Kidney epithelial cell (primary cell): ENCODE measurements around the gene SWT1. TPM values are rescaled to one million over a fixed set of nuclear protein-coding genes. Genes with fewer than 3 reads are reported as not detected.
"Not testable (repeated sequence)": the region's sequence is repeated elsewhere in the genome, so short reads cannot be mapped to it uniquely, and the experiment has no call there.

Source experiments
- DNase-seq: peaks from one replicate; pipeline ENCODE4 v3.0.0-alpha.2; 2010; ENCODE audit warnings: low read depth
- H3K27me3 ChIP-seq: 2 replicates; pipeline ENCODE4 v1.6.0; 2011; ENCODE audit warnings: low read length; ENCODE audit not compliant: control insufficient read depth, insufficient read depth
- H3K36me3 ChIP-seq: 2 replicates; pipeline ENCODE4 v1.5.1; 2011; ENCODE audit warnings: low read length; ENCODE audit not compliant: control insufficient read depth, insufficient read depth
- H3K4me3 ChIP-seq: 2 replicates; pipeline ENCODE4 v1.5.1; 2011; ENCODE audit warnings: low read depth, mild to moderate bottlenecking, control low read depth, low read length
- total RNA-seq: library from RNA; depleted of rRNA; stranded (reverse); fragments of >200 nt; gene quantifications from 2 replicates; pipeline ENCODE4 v1.2.3, GENCODE V29; 2015
- TF ChIP-seq, protein P1 (sequence below): IDR thresholded peaks from 2 replicates; pipeline ENCODE4 v1.5.1; 2011; ENCODE audit warnings: mild to moderate bottlenecking, moderate library complexity, low read length, control low read depth, inconsistent platforms; ENCODE audit not compliant: insufficient read depth, poor library complexity, severe bottlenecking

Gene SWT1
- total RNA-seq, 1 donor from 2014 or later: 6.2 TPM

DNA sequence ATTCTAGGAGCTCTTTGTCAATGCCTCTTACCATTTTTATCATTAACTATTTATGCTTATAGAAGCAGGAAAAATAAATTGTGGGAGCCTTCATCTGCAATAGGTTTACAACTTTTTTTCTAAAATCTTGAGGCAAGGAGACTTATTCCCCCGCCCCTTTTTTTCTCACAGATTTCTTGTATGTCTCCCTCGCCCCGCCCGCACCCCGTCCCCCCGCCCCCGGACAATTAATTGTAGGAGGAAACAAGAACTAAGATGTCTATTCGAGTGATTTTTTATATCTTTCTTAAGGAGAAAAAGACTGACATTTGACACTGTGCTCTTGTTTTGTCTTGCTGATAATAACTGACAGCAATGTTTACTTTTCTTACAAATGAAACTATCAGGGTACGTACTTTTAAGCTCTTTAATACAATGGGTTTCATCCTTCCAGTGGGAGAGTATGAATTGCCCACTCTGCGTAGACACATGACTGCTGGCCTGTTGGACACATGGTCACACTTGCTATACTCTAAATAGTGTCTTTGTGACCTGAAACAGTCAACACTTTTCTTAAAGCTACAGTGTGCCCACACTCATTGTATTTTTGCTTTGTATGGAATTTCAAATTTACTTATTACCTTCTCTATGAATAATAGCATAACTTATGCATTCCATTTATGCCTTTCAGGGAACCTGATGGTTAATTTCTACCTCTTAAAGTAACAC is 161.6 kb downstream of the SWT1 start:
- DNase-seq: no peak
- no peaks in the 10 kb centered on the region for H3K27me3 ChIP-seq
- no peak overlapping the region for H3K4me3 ChIP-seq
- H3K36me3 ChIP-seq: no peaks in the 10 kb centered on the region
- TF ChIP-seq, protein P1, sequence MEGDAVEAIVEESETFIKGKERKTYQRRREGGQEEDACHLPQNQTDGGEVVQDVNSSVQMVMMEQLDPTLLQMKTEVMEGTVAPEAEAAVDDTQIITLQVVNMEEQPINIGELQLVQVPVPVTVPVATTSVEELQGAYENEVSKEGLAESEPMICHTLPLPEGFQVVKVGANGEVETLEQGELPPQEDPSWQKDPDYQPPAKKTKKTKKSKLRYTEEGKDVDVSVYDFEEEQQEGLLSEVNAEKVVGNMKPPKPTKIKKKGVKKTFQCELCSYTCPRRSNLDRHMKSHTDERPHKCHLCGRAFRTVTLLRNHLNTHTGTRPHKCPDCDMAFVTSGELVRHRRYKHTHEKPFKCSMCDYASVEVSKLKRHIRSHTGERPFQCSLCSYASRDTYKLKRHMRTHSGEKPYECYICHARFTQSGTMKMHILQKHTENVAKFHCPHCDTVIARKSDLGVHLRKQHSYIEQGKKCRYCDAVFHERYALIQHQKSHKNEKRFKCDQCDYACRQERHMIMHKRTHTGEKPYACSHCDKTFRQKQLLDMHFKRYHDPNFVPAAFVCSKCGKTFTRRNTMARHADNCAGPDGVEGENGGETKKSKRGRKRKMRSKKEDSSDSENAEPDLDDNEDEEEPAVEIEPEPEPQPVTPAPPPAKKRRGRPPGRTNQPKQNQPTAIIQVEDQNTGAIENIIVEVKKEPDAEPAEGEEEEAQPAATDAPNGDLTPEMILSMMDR: no peak

- TF ChIP-seq, protein P1: no peak
- DNase-seq: no peak
- Histone ChIP-seq H3K27me3 (no peaks in the 10 kb centered on the region), H3K4me3 (no peak overlapping the region), H3K36me3 (no peaks in the 10 kb centered on the region)
Measured at GRCh38 chr1:185319139-185319475, 162.1 kb downstream of the SWT1 start.

- H3K36me3 ChIP-seq, H3K4me3 ChIP-seq, H3K27me3 ChIP-seq, DNase-seq: not testable (repeated sequence)
Measured at GRCh38 chr1:185321104-185321503, 164.1 kb downstream of the SWT1 start.

- not testable (repeated sequence) for DNase-seq, H3K36me3 ChIP-seq, H3K4me3 ChIP-seq, H3K27me3 ChIP-seq
Measured at GRCh38 chr1:185321653-185322221, 164.8 kb downstream of the SWT1 start.

DNA sequence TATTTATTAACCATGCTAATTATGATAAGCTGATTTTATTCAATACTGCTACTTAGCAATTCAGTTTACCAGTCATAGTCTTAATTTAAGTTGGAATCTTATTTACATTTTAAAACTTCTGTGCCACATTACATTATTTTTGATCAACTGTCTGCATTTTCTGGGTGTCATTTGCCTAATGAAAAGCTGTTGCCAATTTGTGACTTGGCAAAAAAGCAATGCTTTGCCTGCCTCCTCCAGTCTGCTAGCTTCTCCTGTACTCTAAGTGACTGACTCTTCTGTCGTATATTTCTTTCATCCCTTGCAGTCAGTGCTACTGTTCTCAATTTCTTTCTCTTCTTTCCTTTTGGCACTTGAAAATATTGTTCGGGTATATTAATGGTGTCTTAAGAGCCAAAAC is 165.7 kb downstream of the SWT1 start:
- no peak for DNase-seq
- H3K27me3 ChIP-seq: no peaks in the 10 kb centered on the region
- H3K4me3 ChIP-seq: no peak overlapping the region
- TF ChIP-seq, protein P1: no peak
- H3K36me3 ChIP-seq: no peaks in the 10 kb centered on the region

GRCh38 chr1:185324118-185324517 is 167.2 kb downstream of the SWT1 start:
- no peak overlapping the region for H3K4me3 ChIP-seq
- TF ChIP-seq, protein P1: no peak
- H3K27me3 ChIP-seq: no peaks in the 10 kb centered on the region
- DNase-seq: no peak
- no peaks in the 10 kb centered on the region for H3K36me3 ChIP-seq

- no peaks in the 10 kb centered on the region for H3K27me3 ChIP-seq
- no peak overlapping the region for H3K4me3 ChIP-seq
- peak; percentile 71 for DNase-seq
- TF ChIP-seq, protein P1: no peak
- no peaks in the 10 kb centered on the region for H3K36me3 ChIP-seq
Measured at GRCh38 chr1:185325413-185325812, 168.4 kb downstream of the SWT1 start.
